GM12878 (cell line): ENCODE data around the gene IFIT3. TPM values are rescaled to one million over a fixed set of nuclear protein-coding genes. Genes with fewer than 3 reads are reported as not detected.

Experiments
- ATAC-seq: fragments of 200-7000 bp; cut with Tn5 transposase; 3 replicates; pipeline ENCODE4 v1.9.1; 2020; ENCODE audit warnings: mild to moderate bottlenecking, moderate library complexity
- BruUV-seq: library from RNA; stranded (reverse); fragments of 400-500 nt; replicated peaks from 2 replicates; lab custom pipeline; 2021; lab: Mats Ljungman, UMichigan
- CTCF ChIA-PET: fragments of 300-600 bp; sonication (Branson Sonifier 250); formaldehyde crosslinking; extraction: SDS; loops from one replicate; lab custom pipeline; 2021; ENCODE audit warnings: inconsistent platforms; lab: Yijun Ruan, JAX
- POLR2A ChIA-PET: fragments of 350-600 bp; formaldehyde crosslinking; extraction: SDS; loops from one replicate; lab custom pipeline; 2021; ENCODE audit warnings: inconsistent platforms; lab: Charles Lee
- RAD21 ChIA-PET: fragments of 300-600 bp; sonication (Branson Sonifier 250); formaldehyde crosslinking; loops from one replicate; lab custom pipeline; 2023; ENCODE audit warnings: antibody characterized with exemption; ENCODE audit not compliant: unreplicated experiment; lab: Charles Lee
- SMC1A ChIA-PET: fragments of 300-600 bp; sonication (Branson Sonifier 250); formaldehyde crosslinking; loops from one replicate; lab custom pipeline; 2023; ENCODE audit not compliant: unreplicated experiment, uncharacterized antibody; lab: Charles Lee
- DNase-seq: peaks from one replicate; pipeline ENCODE4 v3.0.0-alpha.2; 2011; ENCODE audit warnings: low read depth, low spot score
- FAIRE-seq: peaks from 3 replicates; lab custom pipeline; 2011; peaks lifted over from hg19 to GRCh38; lab: Jason Lieb, UNC
- H2AFZ ChIP-seq: 2 replicates; pipeline ENCODE4 v1.6.0; 2011; ENCODE audit warnings: low read depth, low read length, control low read depth; ENCODE audit not compliant: control insufficient read depth
- H3K27ac ChIP-seq: 2 replicates; pipeline ENCODE4 v1.5.1; 2011; ENCODE audit warnings: control low read depth; ENCODE audit not compliant: control insufficient read depth, insufficient read depth
- H3K27me3 ChIP-seq, 2 experiments: replicated peaks in 1 of 2; 2 replicates each; pipeline versions ENCODE4 v1.6.0 to v1.6.1; 2011; ENCODE audit warnings: low read length in 1 of 2; ENCODE audit not compliant: control insufficient read depth in 2 of 2, insufficient read depth in 2 of 2
- H3K36me3 ChIP-seq, 2 experiments: 2 replicates each; pipeline ENCODE4 v1.5.1; 2011; ENCODE audit warnings: low read length in 1 of 2; ENCODE audit not compliant: control insufficient read depth in 2 of 2, insufficient read depth in 2 of 2
- H3K4me1 ChIP-seq: 2 replicates; pipeline ENCODE4 v1.6.1; 2011; ENCODE audit warnings: mild to moderate bottlenecking, low read length, moderate library complexity, mixed read lengths; ENCODE audit not compliant: control insufficient read depth, insufficient read depth
- H3K4me2 ChIP-seq: 2 replicates; pipeline ENCODE4 v1.6.0; 2011; ENCODE audit warnings: control low read depth; ENCODE audit not compliant: control insufficient read depth, insufficient read depth
- H3K4me3 ChIP-seq: fragments of 200-600 bp; sonication (generic); 2 replicates; pipeline ENCODE4 v1.5.1; 2016
- H3K79me2 ChIP-seq: 2 replicates; pipeline ENCODE4 v1.6.0; 2011; ENCODE audit warnings: low read length; ENCODE audit not compliant: control insufficient read depth, insufficient read depth
- H3K9ac ChIP-seq: 2 replicates; pipeline ENCODE4 v1.8.0; 2011; ENCODE audit warnings: low read length, control low read depth, mixed read lengths; ENCODE audit not compliant: control insufficient read depth, insufficient read depth
- H3K9me3 ChIP-seq: replicated peaks from 3 replicates; pipeline ENCODE4 v1.5.1; 2011; ENCODE audit warnings: mild to moderate bottlenecking, low read length; ENCODE audit not compliant: control insufficient read depth, insufficient read depth
- H4K20me1 ChIP-seq: 2 replicates; pipeline ENCODE4 v1.6.0; 2011; ENCODE audit not compliant: control insufficient read depth, insufficient read depth
- BHLHE40 ChIP-seq, 2 experiments: fragments of 450-650 bp in 1 of 2; IDR thresholded peaks; 2 replicates each; pipeline ENCODE4 v1.6.1; 2011 to 2017; ENCODE audit warnings: low read depth in 2 of 2, borderline replicate concordance in 1 of 2, improper control_type of control experiment in 1 of 2, low read length in 1 of 2, mild to moderate bottlenecking in 1 of 2
- EP300 ChIP-seq, 2 experiments: fragments of 150-350 bp in 1 of 2; IDR thresholded peaks; 2 replicates each; pipeline ENCODE4 v1.6.1; 2011 to 2012; ENCODE audit warnings: low read depth in 2 of 2, low read length in 2 of 2, borderline replicate concordance in 1 of 2, improper control_type of control experiment in 1 of 2, inconsistent platforms in 1 of 2; ENCODE audit not compliant: control insufficient read depth in 1 of 2
- HDGF ChIP-seq: fragments of 450-650 bp; IDR thresholded peaks from 2 replicates; pipeline ENCODE4 v1.6.1; 2016; ENCODE audit warnings: antibody characterized with exemption
- MEF2B ChIP-seq: fragments of 450-650 bp; IDR thresholded peaks from 2 replicates; pipeline ENCODE4 v1.6.1; 2018; ENCODE audit warnings: mild to moderate bottlenecking, moderate library complexity; ENCODE audit not compliant: partially characterized antibody, poor library complexity, severe bottlenecking
- RUNX3 ChIP-seq: IDR thresholded peaks from 2 replicates; pipeline ENCODE4 v1.6.1; 2012; ENCODE audit warnings: low read length, inconsistent platforms
- SMARCA5 ChIP-seq: fragments of 450-650 bp; IDR thresholded peaks from 2 replicates; pipeline ENCODE4 v1.6.1; 2017; ENCODE audit warnings: mild to moderate bottlenecking
- WGBS: methylation state at CpG from one replicate; pipeline ENCODE4 v1.1.6; 2016; ENCODE audit warnings: low lambda C conversion rate; ENCODE audit not compliant: insufficient replicate concordance, insufficient coverage; ENCODE audit errors: missing lambda C conversion rate; 5-methylcytosine and 5-hydroxymethylcytosine counted together
- in situ Hi-C: fragments of 300-500 bp; cut with MboI; formaldehyde crosslinking; loops from 9 replicates; pipeline ENCODE4 v1.14.3; 2018; ENCODE audit warnings: mixed read lengths
- intact Hi-C: fragments of 100-400 bp; cut with micrococcal nuclease; formaldehyde crosslinking; loops from one replicate; pipeline ENCODE4 v1.14.2; 2022; ENCODE audit not compliant: unreplicated experiment
- polyA plus RNA-seq, 11 experiments: library from polyadenylated mRNA; depleted of rRNA in 4 of 11; unstranded in 6 of 11; stranded (reverse) in 5 of 11; fragments of >200 nt; fragmentation: Nextera tagmentation in 4 of 11; fragmentation: Illumina TruSeq in 1 of 11; extraction: Ambion mirVana in 4 of 11; extraction: Trizol in 1 of 11; gene quantifications; 1 replicate in 1 of 11; 2 replicates in 10 of 11; pipeline versions ENCODE4 v1.2.1 to v1.2.3, GENCODE V29; 2011 to 2016; ENCODE audit warnings: inconsistent platforms in 2 of 11, missing spikeins in 2 of 11, low read depth in 1 of 11
- total RNA-seq, 4 experiments: library from RNA; depleted of rRNA in 3 of 4; stranded (reverse); fragments of >200 nt in 3 of 4; fragmentation: Illumina TruSeq in 1 of 4; extraction: Trizol in 1 of 4; gene quantifications; 2 replicates each; pipeline versions ENCODE4 v1.2.1 to v1.2.3, GENCODE V29; 2013 to 2021

The IFIT3 gene
- total and polyA plus RNA-seq, 10 of the 15 experiments (the other 5 are each of a cell fraction or from before 2014, with no cell fraction given) = 27.0 to 70.2 (median 51.1) TPM

GRCh38 chr10:89348481-89348880 lies 20.7 kb downstream of the IFIT3 start:
- no peaks in the 10 kb centered on the region for H3K79me2 ChIP-seq
- FAIRE-seq (no peak), DNase-seq (no peak), ATAC-seq (no peak)
- 34% methylated on average over 5 of the region's 5 CpGs for WGBS
- peaks cover 45% of the 10 kb centered on the region for H3K4me1 ChIP-seq
- POLR2A ChIA-PET = no interaction called here
- intact Hi-C loops = no loop called here
- peak overlapping the region; percentile 43 for H2AFZ ChIP-seq
- RAD21 ChIA-PET = interaction anchor here (4.1 kb wide), 1 partner anchor 20 kb away, joined by 23 read pairs; no protein-coding TSS in a partner anchor
- no peaks in the 10 kb centered on the region for H3K36me3 ChIP-seq
- SMC1A ChIA-PET = interaction anchor here (0.7 to 8.3 kb wide), 6 partner anchors 10 to 54 kb away, joined by 3 to 97 read pairs (median 5); no protein-coding TSS in a partner anchor
- H4K20me1 ChIP-seq = no peaks in the 10 kb centered on the region
- no peaks in the 10 kb centered on the region for H3K27me3 ChIP-seq
- no TSS peak for BruUV-seq
- no peak overlapping the region for H3K9ac ChIP-seq
- H3K4me2 ChIP-seq = peak overlapping the region; percentile 46
- in situ Hi-C loops = no loop called here
- TF ChIP-seq EP300 (IDR thresholded peaks at IDR 0.05; ENCODE audit: borderline replicate concordance in 1 of 2, control insufficient read depth in 1 of 2, low read depth in 2 of 2, low read length in 2 of 2) = peak in 1 of 2 experiments; percentile 72; a peak in 1 of 4 replicates
- TF ChIP-seq BHLHE40 (IDR thresholded peaks at IDR 0.05; ENCODE audit: borderline replicate concordance in 1 of 2, low read depth in 2 of 2, low read length in 1 of 2) = peak; percentile 36 to 60; a peak in 2 of 4 replicates
- TF ChIP-seq SMARCA5 = no peak
- TF ChIP-seq RUNX3 = peak; percentile 51
- TF ChIP-seq MEF2B = peak; percentile 5
- TF ChIP-seq HDGF = no peak
- no peaks in the 10 kb centered on the region for H3K9me3 ChIP-seq
- CTCF ChIA-PET = interaction anchor here (4.5 kb wide), 1 partner anchor 20 kb away, joined by 39 read pairs; no protein-coding TSS in a partner anchor
- H3K27ac ChIP-seq = peak overlapping the region; percentile 62; the same call in 1 of the 2 replicates
- H3K4me3 ChIP-seq = no peak overlapping the region
